H4 (cell line): ENCODE data around the gene RTN4RL1. TPM values are rescaled to one million over a fixed set of nuclear protein-coding genes. Genes with fewer than 3 reads are reported as not detected.
A peak's percentile ranks its signal among the peaks of the same experiment; 100 is the strongest.

Source experiments
- DNase-seq: peaks from one replicate; pipeline ENCODE4 v3.0.0-alpha.2; 2015; ENCODE audit warnings: low spot score
- total RNA-seq: library from RNA; depleted of rRNA; stranded (reverse); fragments of >200 nt; shearing (Covaris generic); gene quantifications from 2 replicates; pipeline ENCODE4 v1.2.3, GENCODE V29; 2014

The RTN4RL1 gene
- total RNA-seq, 1 experiment from 2014 or later = 0.48 TPM

- DNase-seq = no peak
Measured at GRCh38 chr17:2047590-2047989, 22.5 kb upstream of the RTN4RL1 start.

GRCh38 chr17:2044263-2044894 lies 19.2 kb upstream of the RTN4RL1 start:
- DNase-seq = no peak

GRCh38 chr17:2043785-2044184 lies 18.7 kb upstream of the RTN4RL1 start:
- no peak for DNase-seq

GRCh38 chr17:2042933-2043332 lies 17.8 kb upstream of the RTN4RL1 start:
- DNase-seq = no peak

GRCh38 chr17:2042390-2042847 lies 17.3 kb upstream of the RTN4RL1 start:
- DNase-seq = no peak

- peak; percentile 80 for DNase-seq
Measured at GRCh38 chr17:2041561-2042389, 16.6 kb upstream of the RTN4RL1 start, which contains the start of gene OVCA2. Gene OVCA2, plus strand, starts transcription at chr17:2042022. Its CDS starts 26 bp downstream, at chr17:2042048.

- no peak for DNase-seq
Measured at GRCh38 chr17:2040942-2041560, 15.9 kb upstream of the RTN4RL1 start.

GRCh38 chr17:2040219-2040827 lies 15.2 kb upstream of the RTN4RL1 start:
- DNase-seq = no peak

- no peak for DNase-seq
Measured at GRCh38 chr17:2037155-2037554, 12.0 kb upstream of the RTN4RL1 start.

- no peak for DNase-seq
Measured at GRCh38 chr17:2035541-2036488, 10.7 kb upstream of the RTN4RL1 start.

GRCh38 chr17:2034806-2035540 lies 9.8 kb upstream of the RTN4RL1 start:
- no peak for DNase-seq

GRCh38 chr17:2034157-2034556 lies 9.0 kb upstream of the RTN4RL1 start:
- DNase-seq = no peak

- DNase-seq = no peak
Measured at GRCh38 chr17:2033153-2033552, 8.0 kb upstream of the RTN4RL1 start.

GRCh38 chr17:2030779-2031163 lies 5.6 kb upstream of the RTN4RL1 start:
- DNase-seq = no peak

- DNase-seq = peak; percentile 84
Measured at GRCh38 chr17:2029911-2030778, 5.0 kb upstream of the RTN4RL1 start, which contains the start of gene DPH1. Gene DPH1, plus strand, starts transcription at chr17:2030153. Its CDS starts 17 bp downstream, at chr17:2030170.

- no peak for DNase-seq
Measured at GRCh38 chr17:2028737-2029136, 3.6 kb upstream of the RTN4RL1 start.

- no peak for DNase-seq
Measured at GRCh38 chr17:2028234-2028614, 3.1 kb upstream of the RTN4RL1 start.

GRCh38 chr17:2027528-2028233 lies 2.5 kb upstream of the RTN4RL1 start:
- no peak for DNase-seq
